GM19438 (cell line): ENCODE data around the gene CBX1.
"Not testable (repeated sequence)": the region's sequence is repeated elsewhere in the genome, so short reads cannot be mapped to it uniquely, and the experiment has no call there.

Experiments
- ATAC-seq: cut with Tn5 transposase; IDR thresholded peaks from one replicate; pipeline ENCODE4 v1.9.1; 2021; ENCODE audit warnings: low read depth; ENCODE audit not compliant: unreplicated experiment

CBX1 gene

GRCh38 chr17:48074322-48075081 lies 26.8 kb downstream of the CBX1 start:
- no peak for ATAC-seq

- ATAC-seq, result not testable (repeated sequence)
Measured at GRCh38 chr17:48073566-48074094, 27.6 kb downstream of the CBX1 start.

- ATAC-seq, result not testable (repeated sequence)
Measured at GRCh38 chr17:48072811-48073210, 28.5 kb downstream of the CBX1 start.

- no peak for ATAC-seq
Measured at GRCh38 chr17:48071654-48072053, 29.6 kb downstream of the CBX1 start.

GRCh38 chr17:48070195-48070594 lies 31.1 kb downstream of the CBX1 start:
- no peak for ATAC-seq

- ATAC-seq, result no peak
Measured at GRCh38 chr17:48068491-48068961, 32.8 kb downstream of the CBX1 start.

- ATAC-seq, result not testable (repeated sequence)
Measured at GRCh38 chr17:48067808-48068207, 33.5 kb downstream of the CBX1 start.

- ATAC-seq, result no peak
Measured at GRCh38 chr17:48067245-48067644, 34.0 kb downstream of the CBX1 start.

- ATAC-seq, result no peak
Measured at GRCh38 chr17:48066656-48067055, 34.6 kb downstream of the CBX1 start.

GRCh38 chr17:48066192-48066591 lies 35.1 kb downstream of the CBX1 start:
- ATAC-seq, result no peak

- no peak for ATAC-seq
Measured at GRCh38 chr17:48064638-48065037, 36.6 kb downstream of the CBX1 start.

- no peak for ATAC-seq
Measured at GRCh38 chr17:48062273-48062672, 39.0 kb downstream of the CBX1 start.

GRCh38 chr17:48060249-48060648 lies 41.0 kb downstream of the CBX1 start:
- no peak for ATAC-seq

- no peak for ATAC-seq
Measured at GRCh38 chr17:48059125-48059668, 42.1 kb downstream of the CBX1 start.

GRCh38 chr17:48058393-48059124 lies 42.7 kb downstream of the CBX1 start:
- ATAC-seq, result no peak

- no peak for ATAC-seq
Measured at GRCh38 chr17:48057626-48058025, 43.7 kb downstream of the CBX1 start.

- ATAC-seq, result no peak
Measured at GRCh38 chr17:48056879-48057278, 44.4 kb downstream of the CBX1 start.

GRCh38 chr17:48056246-48056745 lies 45.0 kb downstream of the CBX1 start:
- no peak for ATAC-seq

GRCh38 chr17:48055531-48056245 lies 45.6 kb downstream of the CBX1 start:
- ATAC-seq, result peak; percentile 63
